SKM-1 treated with dmso at 0.1 percent for 144 hours (cell line): ENCODE results near the gene RAB3GAP1.
"Not testable (repeated sequence)": the region's sequence is repeated elsewhere in the genome, so short reads cannot be mapped to it uniquely, and the experiment has no call there.

Experiments used
- DNase-seq: peaks from one replicate; lab custom pipeline; 2025; ENCODE audit not compliant: unreplicated experiment; lab: John Stamatoyannopoulos, UW

RAB3GAP1 gene

GRCh38 chr2:135052997-135053474 lies 944 bp downstream of the RAB3GAP1 start:
- no peak for DNase-seq

GRCh38 chr2:135055182-135055786 lies 3.2 kb downstream of the RAB3GAP1 start:
- no peak for DNase-seq

GRCh38 chr2:135056790-135057189 lies 4.7 kb downstream of the RAB3GAP1 start:
- DNase-seq: no peak

GRCh38 chr2:135059577-135059976 lies 7.5 kb downstream of the RAB3GAP1 start:
- DNase-seq: no peak

GRCh38 chr2:135063210-135063609 lies 11.1 kb downstream of the RAB3GAP1 start:
- DNase-seq: no peak

GRCh38 chr2:135064149-135064548 lies 12.1 kb downstream of the RAB3GAP1 start:
- no peak for DNase-seq

GRCh38 chr2:135066710-135067109 lies 14.6 kb downstream of the RAB3GAP1 start:
- DNase-seq: no peak

- no peak for DNase-seq
These were observed 20.3 kb downstream of the RAB3GAP1 start for GRCh38 chr2:135072125-135072997.

GRCh38 chr2:135074216-135074615 lies 22.1 kb downstream of the RAB3GAP1 start:
- no peak for DNase-seq

- no peak for DNase-seq
These were observed 24.5 kb downstream of the RAB3GAP1 start for GRCh38 chr2:135076556-135076955.

- DNase-seq: no peak
These were observed 26.3 kb downstream of the RAB3GAP1 start for GRCh38 chr2:135078417-135078816.

GRCh38 chr2:135086222-135086621 lies 34.1 kb downstream of the RAB3GAP1 start:
- no peak for DNase-seq

- DNase-seq: not testable (repeated sequence)
These were observed 37.5 kb downstream of the RAB3GAP1 start for GRCh38 chr2:135089597-135089996.

GRCh38 chr2:135091681-135092080 lies 39.6 kb downstream of the RAB3GAP1 start:
- no peak for DNase-seq

GRCh38 chr2:135093193-135093592 lies 41.1 kb downstream of the RAB3GAP1 start:
- no peak for DNase-seq

GRCh38 chr2:135093670-135094330 lies 41.7 kb downstream of the RAB3GAP1 start:
- DNase-seq: no peak

GRCh38 chr2:135094508-135094907 lies 42.4 kb downstream of the RAB3GAP1 start:
- no peak for DNase-seq

GRCh38 chr2:135095591-135095990 lies 43.5 kb downstream of the RAB3GAP1 start:
- DNase-seq: no peak

GRCh38 chr2:135096665-135097446 lies 44.8 kb downstream of the RAB3GAP1 start:
- no peak for DNase-seq

- DNase-seq: no peak
These were observed 45.6 kb downstream of the RAB3GAP1 start for GRCh38 chr2:135097532-135098231.
